Liver (tissue), 9 donors: ENCODE results near the gene SPATA32. TPM values are rescaled to one million over a fixed set of nuclear protein-coding genes. Genes with fewer than 3 reads are reported as not detected.

Source experiments
- DNase-seq: peaks from one replicate; pipeline ENCODE4 v3.0.0-alpha.2; 2017; ENCODE audit warnings: low spot score
- H3K27ac ChIP-seq, 2 donors: one replicate each; pipeline ENCODE4 v1.7.0; 2013; ENCODE audit warnings: inconsistent platforms in 2 of 2, low read length in 2 of 2, control low read depth in 1 of 2, low read depth in 1 of 2, mild to moderate bottlenecking in 1 of 2
- H3K27me3 ChIP-seq, 4 donors: one replicate each; pipeline versions ENCODE4 v1.6.1 to v1.7.0; 2013; ENCODE audit warnings: low read length in 3 of 4, inconsistent platforms in 1 of 4, mild to moderate bottlenecking in 1 of 4, moderate library complexity in 1 of 4; ENCODE audit not compliant: control insufficient read depth in 4 of 4, insufficient read depth in 4 of 4
- H3K36me3 ChIP-seq, 4 donors: one replicate each; pipeline versions ENCODE4 v1.6.1 to v1.7.0; 2013; ENCODE audit warnings: low read length in 3 of 4, mild to moderate bottlenecking in 3 of 4, low read depth in 1 of 4, moderate library complexity in 1 of 4; ENCODE audit not compliant: control insufficient read depth in 4 of 4, insufficient read depth in 3 of 4
- H3K4me1 ChIP-seq, 4 donors: one replicate each; pipeline versions ENCODE4 v1.6.1 to v1.7.0; 2013; ENCODE audit warnings: low read length in 3 of 4, mild to moderate bottlenecking in 3 of 4, moderate library complexity in 1 of 4; ENCODE audit not compliant: control insufficient read depth in 4 of 4, insufficient read depth in 4 of 4
- H3K4me3 ChIP-seq, 3 donors: one replicate each; pipeline versions ENCODE4 v1.6.1 to v1.7.0; 2013; ENCODE audit warnings: low read length in 3 of 3, control low read depth in 1 of 3, low read depth in 1 of 3, mild to moderate bottlenecking in 1 of 3
- H3K9ac ChIP-seq, 2 donors: one replicate each; pipeline ENCODE4 v1.7.0; 2013; ENCODE audit warnings: low read length in 2 of 2, mild to moderate bottlenecking in 2 of 2, moderate library complexity in 2 of 2, control low read depth in 1 of 2, low read depth in 1 of 2
- H3K9me3 ChIP-seq, 4 donors: one replicate each; pipeline versions ENCODE4 v1.6.1 to v1.7.0; 2013; ENCODE audit warnings: low read length in 3 of 4; ENCODE audit not compliant: control insufficient read depth in 4 of 4
- ATF3 ChIP-seq: IDR thresholded peaks from 2 replicates; pipeline ENCODE4 v1.6.1; 2016; ENCODE audit warnings: antibody characterized with exemption
- CTCF ChIP-seq: fragments of 150-350 bp; IDR thresholded peaks from 2 replicates; pipeline ENCODE4 v1.5.1; 2017; ENCODE audit warnings: improper control_type of control experiment, low read depth, low read length; ENCODE audit not compliant: missing input control
- EGR1 ChIP-seq, 2 donors: IDR thresholded peaks; 2 replicates each; pipeline ENCODE4 v1.6.1; 2016 to 2018; ENCODE audit warnings: antibody characterized with exemption in 2 of 2, low read depth in 2 of 2
- FOXA1 ChIP-seq: IDR thresholded peaks from 2 replicates; pipeline ENCODE4 v1.6.1; 2016; ENCODE audit warnings: antibody characterized with exemption
- FOXA2 ChIP-seq: IDR thresholded peaks from 2 replicates; pipeline ENCODE4 v1.6.1; 2016; ENCODE audit warnings: antibody characterized with exemption
- GABPA ChIP-seq, 2 donors: IDR thresholded peaks in 1 of 2; conservative IDR thresholded peaks in 1 of 2; 2 replicates each; pipeline ENCODE4 v1.6.1; 2016; ENCODE audit warnings: antibody characterized with exemption in 2 of 2, mild to moderate bottlenecking in 1 of 2, moderate library complexity in 1 of 2
- HNF4A ChIP-seq, 2 donors: conservative IDR thresholded peaks; 2 replicates each; pipeline ENCODE4 v1.6.1; 2016; ENCODE audit warnings: antibody characterized with exemption in 2 of 2, mild to moderate bottlenecking in 2 of 2
- HNF4G ChIP-seq: IDR thresholded peaks from 2 replicates; pipeline ENCODE4 v1.6.1; 2016; ENCODE audit warnings: antibody characterized with exemption
- JUND ChIP-seq, 2 donors: IDR thresholded peaks; 2 replicates each; pipeline ENCODE4 v1.6.1; 2016; ENCODE audit warnings: antibody characterized with exemption in 2 of 2
- NR2F2 ChIP-seq: IDR thresholded peaks from 2 replicates; pipeline ENCODE4 v1.6.1; 2016; ENCODE audit warnings: antibody characterized with exemption
- RAD21 ChIP-seq, 2 donors: IDR thresholded peaks; 2 replicates each; pipeline ENCODE4 v1.6.1; 2016; ENCODE audit warnings: antibody characterized with exemption in 2 of 2, mild to moderate bottlenecking in 2 of 2
- REST ChIP-seq: IDR thresholded peaks from 2 replicates; pipeline ENCODE4 v1.6.1; 2016; ENCODE audit warnings: antibody characterized with exemption, mild to moderate bottlenecking
- RXRA ChIP-seq, 2 donors: IDR thresholded peaks; 2 replicates each; pipeline ENCODE4 v1.6.1; 2017 to 2018; ENCODE audit warnings: antibody characterized with exemption in 2 of 2, mild to moderate bottlenecking in 1 of 2
- SP1 ChIP-seq: IDR thresholded peaks from 2 replicates; pipeline ENCODE4 v1.6.1; 2018; ENCODE audit warnings: antibody characterized with exemption, mild to moderate bottlenecking
- TAF1 ChIP-seq: conservative IDR thresholded peaks from 2 replicates; pipeline ENCODE4 v1.6.1; 2016; ENCODE audit warnings: antibody characterized with exemption, mild to moderate bottlenecking
- YY1 ChIP-seq: IDR thresholded peaks from 2 replicates; pipeline ENCODE4 v1.6.1; 2016; ENCODE audit warnings: antibody characterized with exemption, mild to moderate bottlenecking
- WGBS: extraction: QIAGEN DNeasy Blood & Tissue Kit; methylation state at CpG from one replicate; pipeline ENCODE4 v1.1.7; 2013; 5-methylcytosine and 5-hydroxymethylcytosine counted together
- polyA plus RNA-seq, 2 donors: library from polyadenylated mRNA; stranded (reverse) in 1 of 2; unstranded in 1 of 2; fragments of 200-250 nt in 1 of 2; fragments of >200 nt in 1 of 2; fragmentation: Nextera tagmentation in 1 of 2; extraction: Ambion mirVana in 1 of 2; gene quantifications; one replicate each; pipeline versions ENCODE4 v1.2.1 to v1.2.3, GENCODE V29; 2013 to 2015
- total RNA-seq, 2 donors: library from RNA; depleted of rRNA; stranded (reverse); fragments of >200 nt; gene quantifications; one replicate each; pipeline ENCODE4 v1.2.3, GENCODE V29; 2014
- TF ChIP-seq, protein P1 (sequence below): IDR thresholded peaks from 2 replicates; pipeline ENCODE4 v1.6.1; 2016; ENCODE audit warnings: antibody characterized with exemption
- TF ChIP-seq, protein P2 (sequence below): IDR thresholded peaks from 2 replicates; pipeline ENCODE4 v1.6.1; 2016; ENCODE audit warnings: antibody characterized with exemption
- donor health status: healthy.
- donor health status: healthy.
- donor health status: healthy.
- donor health status: healthy.
- donor health status: healthy.

Gene SPATA32
- total and polyA plus RNA-seq, 4 donors = not detected

DNA sequence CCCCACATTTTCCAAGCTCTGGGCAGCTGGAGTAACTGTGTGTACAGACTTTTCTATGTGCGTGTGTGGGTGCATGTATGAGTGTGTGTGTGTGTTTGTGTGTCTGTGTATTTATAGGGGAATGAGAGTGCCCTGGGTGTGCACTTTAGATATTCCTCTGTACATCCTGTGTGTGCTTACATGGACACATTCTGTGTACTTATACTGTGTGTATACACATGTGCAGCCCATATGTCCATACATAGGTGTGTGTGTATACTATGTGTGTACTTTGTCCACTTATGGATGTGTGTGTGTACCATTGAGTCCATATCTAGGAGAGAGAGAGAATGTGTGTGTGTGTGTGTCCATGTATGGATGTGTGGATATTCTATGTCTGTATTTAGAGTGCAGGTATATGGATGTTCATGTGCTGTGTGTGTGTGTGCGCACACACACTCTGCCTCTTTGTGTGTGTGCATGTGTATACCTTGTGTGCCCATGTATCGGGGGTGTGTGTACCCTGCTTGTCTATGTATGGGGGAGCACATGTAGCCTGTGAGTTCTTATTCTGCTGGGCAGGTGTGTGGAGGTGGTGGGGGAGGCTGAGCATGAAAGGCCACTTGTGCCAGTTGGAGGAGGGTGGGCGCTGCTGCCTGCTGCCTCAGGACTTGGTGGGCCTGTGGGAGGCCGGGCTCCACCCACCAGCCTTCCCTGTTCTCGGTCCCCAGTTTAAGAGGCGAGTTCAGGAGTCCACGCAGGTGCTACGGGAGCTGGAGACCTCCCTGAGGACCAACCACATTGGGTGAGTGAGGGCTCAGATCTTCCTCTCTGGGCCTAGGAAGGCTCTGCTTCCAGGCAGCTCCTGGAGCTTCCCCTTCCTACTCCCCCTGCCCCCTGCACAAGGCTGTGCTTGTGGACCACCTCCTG is 29.1 kb downstream of the SPATA32 start:
- no peak overlapping the region for H3K27ac ChIP-seq
- H3K9ac ChIP-seq = no peak overlapping the region
- no peaks in the 10 kb centered on the region for H3K9me3 ChIP-seq
- DNase-seq = no peak
- no peak overlapping the region for H3K4me3 ChIP-seq
- WGBS = 90% methylated on average over 9 of the region's 9 CpGs
- no peaks in the 10 kb centered on the region for H3K27me3 ChIP-seq
- H3K36me3 ChIP-seq = no peaks in the 10 kb centered on the region
- TF ChIP-seq RXRA (IDR thresholded peaks at IDR 0.05) (no peak), HNF4G (no peak), EGR1 (IDR thresholded peaks at IDR 0.05; ENCODE audit: low read depth in 2 of 2) (no peak), HNF4A (conservative IDR thresholded peaks at IDR 0.05) (no peak), REST (no peak), RAD21 (IDR thresholded peaks at IDR 0.05) (no peak), NR2F2 (no peak), YY1 (no peak), JUND (IDR thresholded peaks at IDR 0.05) (no peak), ATF3 (no peak), FOXA2 (no peak), TAF1 (no peak), SP1 (no peak), GABPA (IDR thresholded peaks at IDR 0.05 in 1 of 2, conservative IDR thresholded peaks at IDR 0.05 in 1 of 2) (no peak), FOXA1 (no peak), CTCF (no peak)
- TF ChIP-seq, protein P1, sequence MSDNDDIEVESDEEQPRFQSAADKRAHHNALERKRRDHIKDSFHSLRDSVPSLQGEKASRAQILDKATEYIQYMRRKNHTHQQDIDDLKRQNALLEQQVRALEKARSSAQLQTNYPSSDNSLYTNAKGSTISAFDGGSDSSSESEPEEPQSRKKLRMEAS = no peak
- TF ChIP-seq, protein P2, sequence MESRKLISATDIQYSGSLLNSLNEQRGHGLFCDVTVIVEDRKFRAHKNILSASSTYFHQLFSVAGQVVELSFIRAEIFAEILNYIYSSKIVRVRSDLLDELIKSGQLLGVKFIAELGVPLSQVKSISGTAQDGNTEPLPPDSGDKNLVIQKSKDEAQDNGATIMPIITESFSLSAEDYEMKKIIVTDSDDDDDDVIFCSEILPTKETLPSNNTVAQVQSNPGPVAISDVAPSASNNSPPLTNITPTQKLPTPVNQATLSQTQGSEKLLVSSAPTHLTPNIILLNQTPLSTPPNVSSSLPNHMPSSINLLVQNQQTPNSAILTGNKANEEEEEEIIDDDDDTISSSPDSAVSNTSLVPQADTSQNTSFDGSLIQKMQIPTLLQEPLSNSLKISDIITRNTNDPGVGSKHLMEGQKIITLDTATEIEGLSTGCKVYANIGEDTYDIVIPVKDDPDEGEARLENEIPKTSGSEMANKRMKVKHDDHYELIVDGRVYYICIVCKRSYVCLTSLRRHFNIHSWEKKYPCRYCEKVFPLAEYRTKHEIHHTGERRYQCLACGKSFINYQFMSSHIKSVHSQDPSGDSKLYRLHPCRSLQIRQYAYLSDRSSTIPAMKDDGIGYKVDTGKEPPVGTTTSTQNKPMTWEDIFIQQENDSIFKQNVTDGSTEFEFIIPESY = no peak
- H3K4me1 ChIP-seq = peaks cover 0 to 5% (median 0%) of the 10 kb centered on the region in 4 donors
